GM12872 (cell line): ENCODE measurements around the gene PCDHGA8.

ENCODE experiments used
- CTCF ChIP-seq: IDR thresholded peaks from 3 replicates; pipeline ENCODE4 v1.5.1; 2011; ENCODE audit warnings: low read depth, mild to moderate bottlenecking, low read length, moderate library complexity; ENCODE audit not compliant: insufficient read depth

PCDHGA8 gene

GRCh38 chr5:141403387-141403786 lies 11.0 kb downstream of the PCDHGA8 start:
- TF ChIP-seq CTCF: no peak

DNA sequence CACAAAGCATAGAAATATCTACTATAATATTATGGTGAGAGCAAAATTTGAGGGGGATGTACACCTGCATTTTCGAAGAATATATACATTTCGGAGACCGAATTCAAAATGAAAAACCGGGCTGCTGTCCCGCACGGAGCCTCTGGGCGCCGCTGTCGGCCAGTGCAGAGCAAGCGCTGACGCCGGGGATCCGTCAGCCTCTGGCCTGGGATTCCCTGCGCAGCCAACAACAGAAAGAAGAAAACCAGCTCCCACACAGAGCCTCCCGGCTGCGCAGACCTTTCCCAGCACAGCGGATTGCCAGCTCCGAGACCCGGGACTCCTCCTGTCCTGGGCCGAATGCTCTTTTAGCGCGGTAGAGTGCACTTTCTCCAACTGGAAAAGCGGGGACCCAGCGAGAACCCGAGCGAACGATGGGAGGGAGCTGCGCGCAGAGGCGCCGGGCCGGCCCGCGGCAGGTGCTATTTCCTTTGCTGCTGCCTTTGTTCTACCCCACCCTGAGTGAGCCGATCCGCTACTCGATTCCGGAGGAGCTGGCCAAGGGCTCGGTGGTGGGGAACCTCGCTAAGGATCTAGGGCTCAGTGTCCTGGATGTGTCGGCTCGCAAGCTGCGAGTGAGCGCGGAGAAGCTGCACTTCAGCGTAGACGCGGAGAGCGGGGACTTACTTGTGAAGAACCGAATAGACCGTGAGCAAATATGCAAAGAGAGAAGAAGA lies 15.5 kb downstream of the PCDHGA8 start, which contains the start of gene PCDHGB6:
Gene PCDHGB6 (plus strand): TSS at position 232 of the 716 bp plus-strand sequence. CDS start 182 bp downstream, at position 414.
- peak; percentile 82 for TF ChIP-seq CTCF

DNA sequence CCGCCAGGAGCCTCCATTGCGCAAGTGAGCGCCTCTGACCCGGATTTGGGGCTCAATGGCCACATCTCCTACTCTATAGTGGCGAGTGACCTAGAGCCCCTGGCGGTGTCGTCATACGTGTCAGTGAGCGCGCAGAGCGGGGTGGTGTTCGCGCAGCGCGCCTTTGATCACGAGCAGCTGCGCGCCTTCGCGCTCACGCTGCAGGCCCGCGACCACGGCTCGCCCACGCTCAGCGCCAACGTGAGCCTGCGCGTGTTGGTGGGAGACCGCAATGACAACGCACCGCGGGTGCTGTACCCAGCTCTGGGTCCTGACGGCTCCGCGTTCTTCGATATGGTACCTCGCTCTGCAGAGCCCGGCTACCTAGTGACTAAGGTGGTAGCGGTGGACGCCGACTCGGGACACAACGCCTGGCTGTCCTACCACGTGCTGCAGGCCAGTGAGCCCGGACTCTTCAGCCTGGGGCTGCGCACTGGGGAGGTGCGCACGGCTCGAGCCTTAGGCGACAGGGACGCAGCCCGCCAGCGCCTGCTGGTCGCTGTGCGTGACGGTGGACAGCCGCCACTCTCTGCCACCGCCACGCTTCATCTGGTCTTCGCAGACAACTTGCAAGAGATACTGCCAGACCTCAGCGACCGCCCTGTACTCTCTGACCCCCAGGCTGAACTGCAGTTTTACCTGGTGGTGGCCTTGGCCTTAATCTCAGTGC lies 17.3 kb downstream of the PCDHGA8 start:
- TF ChIP-seq CTCF: no peak

DNA sequence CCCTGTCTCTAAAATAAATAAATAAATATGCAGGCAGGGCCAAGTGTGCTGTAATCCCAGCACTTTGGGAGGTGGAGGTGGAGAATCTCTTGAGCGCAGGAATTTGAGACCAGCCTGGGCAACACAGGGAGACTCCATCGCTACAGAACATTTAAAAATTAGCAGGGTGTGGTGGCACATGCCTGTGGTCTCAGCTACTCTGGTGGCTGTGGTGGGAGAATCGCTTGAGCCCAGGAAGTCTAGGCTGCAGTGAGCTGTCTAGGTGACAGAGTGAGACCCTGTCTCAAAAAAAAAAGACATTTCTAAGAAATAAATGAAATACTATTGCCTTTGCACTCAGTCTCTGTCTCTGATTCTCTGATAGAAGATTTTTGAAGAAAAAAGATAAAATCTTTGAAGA lies 19.1 kb downstream of the PCDHGA8 start:
- no peak for TF ChIP-seq CTCF

- peak; percentile 81 for TF ChIP-seq CTCF
Measured at GRCh38 chr5:141412854-141413539, 20.6 kb downstream of the PCDHGA8 start, which contains the start of gene PCDHGA10. PCDHGA10 (plus strand) TSS chr5:141412987; CDS start chr5:141413176, 189 bp downstream.

DNA sequence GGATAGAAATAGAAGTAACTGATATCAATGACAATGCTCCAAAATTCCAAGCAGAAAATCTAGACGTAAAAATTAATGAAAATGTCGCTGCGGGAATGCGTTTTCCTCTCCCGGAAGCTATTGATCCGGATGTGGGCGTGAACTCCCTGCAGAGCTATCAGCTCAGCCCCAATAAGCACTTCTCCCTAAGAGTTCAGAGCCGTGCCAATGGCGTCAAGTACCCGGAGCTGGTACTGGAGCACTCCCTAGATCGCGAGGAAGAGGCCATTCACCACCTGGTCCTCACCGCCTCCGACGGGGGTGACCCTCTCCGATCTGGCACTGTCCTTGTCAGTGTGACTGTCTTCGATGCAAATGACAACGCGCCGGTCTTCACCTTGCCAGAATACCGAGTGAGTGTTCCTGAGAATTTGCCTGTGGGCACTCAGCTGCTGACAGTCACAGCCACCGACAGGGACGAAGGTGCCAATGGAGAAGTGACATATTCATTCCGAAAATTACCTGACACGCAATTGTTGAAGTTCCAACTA lies 21.2 kb downstream of the PCDHGA8 start:
- TF ChIP-seq CTCF: no peak
